Measurements from ENCODE around the gene DCAF8L2. TPM values are rescaled to one million over a fixed set of nuclear protein-coding genes. Genes with fewer than 3 reads are reported as not detected.
"Not testable (repeated sequence)": the region's sequence is repeated elsewhere in the genome, so short reads cannot be mapped to it uniquely, and the experiment has no call there.

Gene DCAF8L2
- total RNA-seq, 2 experiments from 2014 or later = not detected

DNA sequence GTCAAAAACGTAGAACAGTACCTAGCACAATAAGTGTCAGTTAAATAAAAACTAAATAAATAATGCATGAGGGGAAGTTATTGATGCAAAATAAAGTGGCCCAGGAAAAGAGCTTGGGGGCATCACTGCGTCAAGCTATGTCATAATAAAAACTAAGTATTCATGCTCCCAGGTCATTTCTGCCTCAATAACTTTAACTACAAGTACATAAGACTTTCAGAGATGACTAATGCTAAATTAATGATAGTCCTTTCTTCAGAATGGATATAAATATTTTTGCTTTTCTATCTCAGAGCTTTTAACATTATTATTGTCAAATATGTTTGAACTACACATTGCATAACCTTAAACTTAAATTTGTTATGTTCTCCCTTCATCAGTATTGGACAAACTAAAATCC lies 125.5 kb downstream of the DCAF8L2 start:
- no peaks in the 10 kb centered on the region for H3K36me3 Mint-ChIP-seq (ENCODE audit: low read depth)
- H3K27me3 Mint-ChIP-seq = no peaks in the 10 kb centered on the region
- no peak overlapping the region for H3K27ac Mint-ChIP-seq
- H3K9me3 Mint-ChIP-seq = no peaks in the 10 kb centered on the region
- ChIA-PET CTCF (no interaction called here), POLR2A (no interaction called here)
- no peak overlapping the region for H3K4me3 Mint-ChIP-seq
- H3K4me1 Mint-ChIP-seq = no peaks in the 10 kb centered on the region
- DNase-seq = no peak

DNA sequence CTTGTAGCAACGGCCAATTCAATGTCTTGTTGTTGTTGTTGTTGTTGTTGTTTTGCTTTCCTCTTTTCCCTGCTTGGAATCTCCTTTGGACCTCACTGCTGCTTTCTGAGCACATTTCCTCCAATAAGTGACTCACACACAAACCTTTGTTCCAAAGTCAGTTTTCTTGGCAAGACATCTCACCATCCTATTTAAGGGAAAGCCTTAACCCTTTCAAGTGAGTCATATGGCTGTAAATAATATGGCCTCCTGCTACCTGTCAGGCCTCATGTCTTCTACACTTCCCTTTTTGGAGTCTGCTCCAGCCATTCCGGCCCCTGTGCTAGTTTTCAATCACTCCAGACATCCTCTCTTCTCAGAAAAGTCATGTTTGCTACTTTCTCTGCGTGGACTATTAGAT lies 138.1 kb downstream of the DCAF8L2 start:
- ChIA-PET POLR2A (no interaction called here), CTCF (no interaction called here)
- H3K4me1 Mint-ChIP-seq = no peaks in the 10 kb centered on the region
- no peak overlapping the region for H3K4me3 Mint-ChIP-seq
- no peaks in the 10 kb centered on the region for H3K36me3 Mint-ChIP-seq (ENCODE audit: low read depth)
- no peak for DNase-seq
- H3K27ac Mint-ChIP-seq = no peak overlapping the region
- H3K9me3 Mint-ChIP-seq = no peaks in the 10 kb centered on the region
- H3K27me3 Mint-ChIP-seq = no peaks in the 10 kb centered on the region

DNA sequence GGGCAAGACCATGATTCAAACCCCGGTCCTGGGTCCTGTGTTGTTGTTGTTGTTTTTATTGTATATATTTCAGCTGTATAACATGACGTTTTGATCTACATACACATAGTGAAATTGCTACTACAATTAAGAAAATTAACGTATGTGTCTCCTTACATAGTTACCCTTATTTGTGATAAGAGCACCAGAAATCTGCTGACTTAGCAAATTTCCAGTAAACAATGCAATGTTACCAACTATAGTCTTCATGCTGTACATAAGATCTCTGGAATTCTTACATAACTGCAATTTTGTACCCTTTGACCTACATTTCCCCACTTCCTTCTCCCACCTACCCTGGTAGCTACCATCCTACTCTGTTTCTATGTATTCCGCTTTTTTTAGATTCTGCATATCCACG lies 141.8 kb downstream of the DCAF8L2 start:
- Mint-ChIP-seq H3K4me3 (no peak overlapping the region), H3K9me3 (no peaks in the 10 kb centered on the region), H3K27me3 (no peaks in the 10 kb centered on the region), H3K27ac (no peak overlapping the region), H3K4me1 (no peaks in the 10 kb centered on the region), H3K36me3 (ENCODE audit: low read depth) (no peaks in the 10 kb centered on the region)
- CTCF ChIA-PET = no interaction called here
- POLR2A ChIA-PET = no interaction called here
- no peak for DNase-seq

DNA sequence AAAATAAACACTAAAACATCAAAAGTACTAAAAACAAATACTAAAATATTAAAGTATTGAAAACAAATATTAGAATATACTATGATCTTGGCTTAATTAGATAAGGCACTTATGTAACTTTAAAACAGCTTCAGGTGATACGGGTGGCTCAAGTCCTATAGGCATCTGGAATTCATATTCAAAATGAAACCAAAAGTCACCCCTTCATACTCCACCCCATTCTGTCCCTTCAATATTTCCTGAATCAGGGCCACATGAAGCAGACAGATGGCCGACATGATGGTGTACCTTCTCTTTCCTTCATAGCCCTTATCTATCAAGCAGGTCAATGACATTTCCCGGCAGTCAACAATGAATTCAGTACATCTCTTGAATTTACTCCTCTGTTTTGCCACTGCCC lies 145.8 kb downstream of the DCAF8L2 start:
- no peaks in the 10 kb centered on the region for H3K27me3 Mint-ChIP-seq
- no peak for DNase-seq
- POLR2A ChIA-PET = no interaction called here
- no peak overlapping the region for H3K27ac Mint-ChIP-seq
- no peaks in the 10 kb centered on the region for H3K4me1 Mint-ChIP-seq
- no peak overlapping the region for H3K4me3 Mint-ChIP-seq
- no peaks in the 10 kb centered on the region for H3K36me3 Mint-ChIP-seq (ENCODE audit: low read depth)
- CTCF ChIA-PET = no interaction called here
- no peaks in the 10 kb centered on the region for H3K9me3 Mint-ChIP-seq

DNA sequence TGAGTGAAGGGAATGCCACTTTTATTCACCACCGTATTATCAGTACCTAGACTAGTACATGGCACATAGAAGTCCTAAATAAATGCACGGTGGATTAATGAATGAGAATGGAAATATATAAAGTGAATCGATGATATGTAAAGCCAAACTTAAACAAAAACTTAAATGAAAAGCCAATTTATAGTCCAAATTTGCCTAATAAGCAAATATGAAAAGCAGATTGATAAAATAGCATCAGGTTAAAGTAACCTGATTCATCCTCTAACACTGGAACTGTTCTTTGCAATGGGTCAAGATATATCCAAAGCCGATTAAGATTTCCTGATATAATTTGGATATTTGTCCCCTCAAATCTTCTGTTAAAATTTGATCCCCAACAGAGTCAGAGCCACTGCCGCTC lies 150.8 kb downstream of the DCAF8L2 start:
- POLR2A ChIA-PET = no interaction called here
- no peaks in the 10 kb centered on the region for H3K27me3 Mint-ChIP-seq
- no peaks in the 10 kb centered on the region for H3K9me3 Mint-ChIP-seq
- no peaks in the 10 kb centered on the region for H3K36me3 Mint-ChIP-seq (ENCODE audit: low read depth)
- H3K4me3 Mint-ChIP-seq = no peak overlapping the region
- no peak overlapping the region for H3K27ac Mint-ChIP-seq
- CTCF ChIA-PET = no interaction called here
- H3K4me1 Mint-ChIP-seq = no peaks in the 10 kb centered on the region
- DNase-seq = no peak

DNA sequence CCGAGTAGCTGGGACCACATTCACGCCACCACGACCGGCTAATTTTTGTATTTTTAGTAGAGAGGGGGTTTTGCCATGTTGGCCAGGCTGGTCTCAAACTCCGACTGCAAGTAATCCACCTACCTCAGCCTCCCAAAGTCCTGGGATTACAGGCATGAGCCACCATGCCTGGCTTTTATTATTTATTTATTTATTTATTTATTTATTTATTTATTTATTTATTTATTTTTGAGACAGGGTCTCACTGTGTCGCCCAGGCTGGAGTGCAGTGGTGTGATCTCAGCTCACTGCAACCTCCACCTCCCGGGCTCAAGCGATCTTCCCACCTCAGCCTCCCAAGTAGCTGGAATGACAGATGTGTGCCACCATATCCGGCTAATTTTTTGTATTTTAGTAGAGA lies 153.4 kb downstream of the DCAF8L2 start:
- POLR2A ChIA-PET; DNase-seq; H3K27me3 Mint-ChIP-seq; CTCF ChIA-PET; H3K27ac Mint-ChIP-seq; H3K4me3 Mint-ChIP-seq; H3K4me1 Mint-ChIP-seq; H3K9me3 Mint-ChIP-seq; H3K36me3 Mint-ChIP-seq (ENCODE audit: low read depth): not testable (repeated sequence)

DNA sequence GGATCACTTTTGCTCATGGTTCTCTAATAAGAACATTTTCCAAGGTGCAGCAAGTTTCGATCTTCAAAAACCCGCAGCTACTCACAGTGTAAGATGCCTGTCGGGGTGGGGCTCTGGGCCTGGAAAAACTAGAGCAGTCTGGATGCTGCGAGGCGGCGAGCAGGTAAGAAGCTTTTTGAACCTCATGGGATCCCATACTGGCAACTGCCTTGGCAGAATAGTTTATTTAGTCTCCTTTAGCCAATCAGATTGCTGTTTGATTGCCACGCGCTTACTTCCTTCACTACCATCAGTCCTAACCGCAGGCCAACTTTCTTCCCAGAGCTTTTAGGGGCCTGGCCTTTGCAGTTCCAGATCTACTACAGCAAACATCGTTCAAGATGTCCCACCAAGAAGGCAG lies 156.4 kb downstream of the DCAF8L2 start:
- H3K27ac Mint-ChIP-seq = no peak overlapping the region
- ChIA-PET CTCF (no interaction called here), POLR2A (no interaction called here)
- H3K4me3 Mint-ChIP-seq = no peak overlapping the region
- no peaks in the 10 kb centered on the region for H3K9me3 Mint-ChIP-seq
- DNase-seq = no peak
- no peaks in the 10 kb centered on the region for H3K4me1 Mint-ChIP-seq
- no peaks in the 10 kb centered on the region for H3K27me3 Mint-ChIP-seq
- no peaks in the 10 kb centered on the region for H3K36me3 Mint-ChIP-seq (ENCODE audit: low read depth)

DNA sequence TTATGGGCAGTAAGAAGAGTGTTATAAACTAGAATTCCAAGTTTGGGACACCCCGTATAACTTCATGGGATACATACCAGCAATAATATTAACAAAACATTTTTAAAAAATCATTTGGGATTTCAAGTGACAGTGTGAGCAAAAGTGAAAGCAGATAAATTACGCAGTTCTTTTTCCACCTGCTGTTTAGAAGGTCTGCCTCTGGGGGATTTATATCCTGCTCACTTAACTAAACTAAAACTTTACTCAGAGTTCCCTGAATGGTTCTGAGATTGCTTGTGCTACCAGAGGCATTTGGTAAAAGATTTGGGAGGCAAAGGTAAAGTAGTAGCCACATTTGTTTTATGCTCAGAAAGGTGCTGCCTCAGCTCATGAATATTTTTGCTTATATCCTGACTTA lies 160.2 kb downstream of the DCAF8L2 start:
- POLR2A ChIA-PET; H3K36me3 Mint-ChIP-seq (ENCODE audit: low read depth); DNase-seq; H3K4me1 Mint-ChIP-seq; H3K27ac Mint-ChIP-seq; CTCF ChIA-PET; H3K27me3 Mint-ChIP-seq; H3K4me3 Mint-ChIP-seq; H3K9me3 Mint-ChIP-seq: not testable (repeated sequence)

DNA sequence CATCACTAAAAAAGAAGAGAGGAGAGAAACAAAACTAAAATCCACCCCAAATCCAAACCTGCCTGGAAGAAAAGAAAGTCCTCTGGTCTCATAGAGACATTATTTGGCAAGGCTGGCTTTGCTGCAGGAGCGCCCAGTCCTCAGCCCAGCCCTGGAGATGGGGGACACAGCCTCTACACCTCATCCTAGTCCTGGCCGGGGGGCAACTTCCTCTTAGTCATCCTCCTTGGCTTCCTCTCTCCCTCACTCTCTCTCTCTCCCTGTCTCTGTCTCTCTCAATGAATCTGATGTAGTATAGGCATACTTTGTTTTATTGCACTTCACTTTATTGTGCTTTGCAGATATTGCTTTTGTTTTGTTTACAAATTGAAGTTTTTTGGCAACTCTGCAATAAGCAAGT lies 161.8 kb downstream of the DCAF8L2 start:
- DNase-seq = no peak
- H3K36me3 Mint-ChIP-seq (ENCODE audit: low read depth) = no peaks in the 10 kb centered on the region
- no peaks in the 10 kb centered on the region for H3K27me3 Mint-ChIP-seq
- POLR2A ChIA-PET = no interaction called here
- no peak overlapping the region for H3K27ac Mint-ChIP-seq
- CTCF ChIA-PET = no interaction called here
- H3K4me1 Mint-ChIP-seq = no peaks in the 10 kb centered on the region
- H3K9me3 Mint-ChIP-seq = peaks cover 3% of the 10 kb centered on the region
- no peak overlapping the region for H3K4me3 Mint-ChIP-seq

DNA sequence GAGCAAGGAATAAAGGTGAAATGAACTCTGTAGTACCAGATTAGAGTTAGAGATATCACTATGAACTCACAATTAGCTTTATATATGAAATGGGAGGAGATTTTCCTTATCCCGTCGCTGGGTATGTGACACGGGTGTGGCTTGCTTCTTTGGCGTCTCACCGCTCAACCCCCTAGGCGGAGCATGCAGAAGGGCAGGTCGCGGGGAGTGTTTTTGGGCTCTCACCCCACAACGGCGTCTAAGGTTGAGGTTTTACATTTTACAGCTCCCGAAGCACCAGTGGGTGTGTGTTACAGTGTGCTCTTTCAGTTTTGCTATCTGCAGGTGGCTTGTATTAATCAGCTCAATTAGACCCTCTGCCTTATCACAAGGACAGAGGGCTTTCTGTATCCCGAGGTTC lies 175.6 kb downstream of the DCAF8L2 start:
- no peak for DNase-seq
- Mint-ChIP-seq H3K27ac (no peak overlapping the region), H3K9me3 (no peaks in the 10 kb centered on the region), H3K4me3 (no peak overlapping the region), H3K27me3 (no peaks in the 10 kb centered on the region), H3K36me3 (ENCODE audit: low read depth) (no peaks in the 10 kb centered on the region), H3K4me1 (no peaks in the 10 kb centered on the region)
- CTCF ChIA-PET = no interaction called here
- POLR2A ChIA-PET = no interaction called here

DNA sequence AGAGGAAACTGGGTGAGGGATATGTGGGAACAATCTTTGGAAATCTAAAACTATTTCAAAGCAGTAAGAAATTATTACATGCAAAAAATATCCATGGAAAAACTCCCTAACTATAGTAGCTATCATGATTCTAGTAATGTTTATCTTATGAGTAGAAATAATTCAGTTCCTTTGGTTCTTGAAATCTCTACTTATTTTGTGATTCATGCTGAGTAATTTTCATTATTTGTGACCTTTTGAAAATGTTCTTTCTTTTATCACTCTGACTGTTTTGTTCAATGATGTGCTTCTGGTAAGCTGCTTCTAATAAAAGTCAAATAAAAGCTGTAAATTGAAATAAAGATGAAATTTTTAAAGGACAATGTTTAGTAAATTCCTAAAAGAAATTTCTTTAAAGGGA lies 177.2 kb downstream of the DCAF8L2 start:
- Mint-ChIP-seq H3K27ac (no peak overlapping the region), H3K4me1 (no peaks in the 10 kb centered on the region), H3K9me3 (no peaks in the 10 kb centered on the region), H3K36me3 (ENCODE audit: low read depth) (no peaks in the 10 kb centered on the region), H3K27me3 (no peaks in the 10 kb centered on the region), H3K4me3 (no peak overlapping the region)
- POLR2A ChIA-PET = no interaction called here
- CTCF ChIA-PET = no interaction called here
- DNase-seq = no peak

DNA sequence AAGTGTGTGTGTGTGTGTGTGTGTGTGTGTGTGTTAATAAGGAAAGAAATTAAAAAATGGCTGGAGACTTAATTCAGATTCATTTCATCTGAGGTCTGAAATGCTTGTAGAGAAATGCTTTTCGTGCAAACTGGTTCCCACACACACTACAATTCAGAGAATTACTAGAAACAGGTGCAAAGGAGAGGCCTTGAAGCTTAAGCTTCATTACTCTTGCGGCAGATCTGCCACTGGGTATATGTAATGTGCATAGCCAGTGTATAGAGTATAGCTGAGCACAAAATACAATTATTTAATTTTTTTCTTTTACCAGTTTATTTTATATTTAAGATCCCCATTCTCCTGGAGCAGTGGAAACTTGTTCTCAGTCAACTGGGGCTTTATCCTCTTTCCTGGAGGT lies 185.8 kb downstream of the DCAF8L2 start:
- no peaks in the 10 kb centered on the region for H3K4me1 Mint-ChIP-seq
- DNase-seq = no peak
- no peaks in the 10 kb centered on the region for H3K36me3 Mint-ChIP-seq (ENCODE audit: low read depth)
- no peak overlapping the region for H3K4me3 Mint-ChIP-seq
- no peaks in the 10 kb centered on the region for H3K9me3 Mint-ChIP-seq
- CTCF ChIA-PET = interaction anchor here (0.6 kb wide), 1 partner anchor 1552 kb away, joined by 3 read pairs; no protein-coding TSS in a partner anchor
- POLR2A ChIA-PET = no interaction called here
- no peak overlapping the region for H3K27ac Mint-ChIP-seq
- H3K27me3 Mint-ChIP-seq = no peaks in the 10 kb centered on the region

DNA sequence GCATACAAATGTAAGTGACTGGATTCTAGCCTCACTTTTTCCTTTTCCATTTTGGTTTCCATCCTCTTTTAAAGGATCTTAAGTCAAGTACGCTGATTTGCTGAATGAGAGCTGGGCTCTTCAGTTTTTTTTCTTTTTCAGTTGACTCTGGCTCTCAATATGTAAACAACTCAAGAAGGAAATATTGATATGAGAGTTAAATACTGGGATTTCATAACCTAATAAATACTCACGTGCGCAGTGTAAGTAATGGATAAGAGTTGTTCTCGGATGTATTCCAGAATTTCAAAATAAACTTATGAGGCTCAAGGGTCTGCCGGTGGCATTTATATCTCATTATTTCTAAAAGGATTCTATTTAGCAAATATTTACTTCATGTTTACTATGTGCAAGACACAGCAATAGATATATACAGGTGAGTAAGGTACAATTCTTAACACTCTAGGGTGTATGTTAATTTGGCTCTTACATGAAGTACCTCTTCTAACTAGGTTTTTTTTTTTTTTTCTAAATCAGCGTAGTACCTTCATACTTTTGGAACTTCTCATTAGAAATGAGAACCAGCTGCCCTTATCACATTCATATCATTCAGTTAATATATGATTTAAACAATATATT lies 206.6 kb downstream of the DCAF8L2 start:
- no peak overlapping the region for H3K4me3 Mint-ChIP-seq
- ChIA-PET POLR2A (no interaction called here), CTCF (interaction anchor here (1.3 kb wide), 1 partner anchor 19 kb away, joined by 3 read pairs; no protein-coding TSS in a partner anchor)
- no peaks in the 10 kb centered on the region for H3K4me1 Mint-ChIP-seq
- H3K27me3 Mint-ChIP-seq = no peaks in the 10 kb centered on the region
- no peaks in the 10 kb centered on the region for H3K36me3 Mint-ChIP-seq (ENCODE audit: low read depth)
- no peak overlapping the region for H3K27ac Mint-ChIP-seq
- no peak for DNase-seq
- no peaks in the 10 kb centered on the region for H3K9me3 Mint-ChIP-seq

DNA sequence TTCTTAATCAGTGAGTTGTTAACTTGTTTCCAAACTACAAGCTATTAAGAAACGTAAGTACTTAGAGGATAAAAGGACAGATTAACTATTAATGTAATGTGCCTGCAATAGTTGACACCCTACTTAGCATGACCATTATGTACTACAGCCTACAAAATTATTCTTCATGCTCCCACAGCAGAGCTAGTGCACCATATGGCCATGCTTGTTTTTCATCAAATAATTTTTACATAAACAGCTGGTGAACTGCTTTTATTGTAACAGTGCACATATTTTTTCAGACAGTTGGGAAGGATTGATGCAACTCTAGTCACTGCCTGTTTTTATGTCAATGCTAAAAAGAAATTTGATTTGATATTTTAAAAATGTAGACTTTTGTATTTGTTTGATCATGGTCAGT lies 207.4 kb downstream of the DCAF8L2 start:
- Mint-ChIP-seq H3K4me3 (no peak overlapping the region), H3K9me3 (peaks cover 3% of the 10 kb centered on the region), H3K36me3 (ENCODE audit: low read depth) (no peaks in the 10 kb centered on the region), H3K27me3 (no peaks in the 10 kb centered on the region), H3K27ac (no peak overlapping the region), H3K4me1 (no peaks in the 10 kb centered on the region)
- ChIA-PET POLR2A (no interaction called here), CTCF (interaction anchor here (1.3 kb wide), 1 partner anchor 20 kb away, joined by 3 read pairs; no protein-coding TSS in a partner anchor)
- DNase-seq = no peak

Data from activated CD4-positive, alpha-beta T cell treated with anti-CD3 and anti-CD28 coated beads, Interleukin-2, amount 10 ng/mL, durations not matched to agents 7 days and 5 days (primary cell).